ENCODE measurements around the gene GLYR1. TPM values are rescaled to one million over a fixed set of nuclear protein-coding genes. Genes with fewer than 3 reads are reported as not detected.

GLYR1 gene
- total RNA-seq, 1 donor from 2014 or later = 53.0 TPM

DNA sequence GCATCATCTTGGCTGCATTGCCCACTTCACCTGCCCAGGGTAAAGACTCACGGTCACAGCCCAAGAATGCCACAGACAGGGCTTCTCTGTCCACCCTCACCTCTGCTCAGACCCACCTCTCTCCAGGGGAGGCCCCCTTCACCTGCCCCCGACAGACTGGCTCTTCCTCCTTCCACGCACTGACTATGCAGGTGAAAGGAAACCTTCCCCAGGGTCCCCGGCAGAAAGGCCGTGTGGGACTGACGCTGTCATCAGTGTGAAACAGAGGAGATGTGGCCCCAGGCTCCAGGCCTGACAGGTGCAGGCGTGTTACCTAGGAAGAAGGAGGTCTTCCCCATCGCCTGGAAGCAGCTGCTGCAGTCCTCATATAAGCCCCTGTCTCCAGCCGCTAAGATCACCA, 35.3 kb downstream of the GLYR1 start:
- DNase-seq (ENCODE audit: low spot score) = no peak
- H3K9me3 ChIP-seq (ENCODE audit: low read depth) = no peaks in the 10 kb centered on the region
- no peak overlapping the region for H3K4me2 ChIP-seq
- no peaks in the 10 kb centered on the region for H3K27me3 ChIP-seq
- H3K36me3 ChIP-seq = peaks cover 18% of the 10 kb centered on the region
- no peak overlapping the region for H3K4me3 ChIP-seq
- no peaks in the 10 kb centered on the region for H3F3A ChIP-seq (ENCODE audit: low read depth)
- no peaks in the 10 kb centered on the region for H3K9me3 Mint-ChIP-seq
- TF ChIP-seq EZH2phosphoT487 (IDR thresholded peaks at IDR 0.05) (no peak), EZH2 (IDR thresholded peaks at IDR 0.05) (no peak)
- TF ChIP-seq, protein P1, sequence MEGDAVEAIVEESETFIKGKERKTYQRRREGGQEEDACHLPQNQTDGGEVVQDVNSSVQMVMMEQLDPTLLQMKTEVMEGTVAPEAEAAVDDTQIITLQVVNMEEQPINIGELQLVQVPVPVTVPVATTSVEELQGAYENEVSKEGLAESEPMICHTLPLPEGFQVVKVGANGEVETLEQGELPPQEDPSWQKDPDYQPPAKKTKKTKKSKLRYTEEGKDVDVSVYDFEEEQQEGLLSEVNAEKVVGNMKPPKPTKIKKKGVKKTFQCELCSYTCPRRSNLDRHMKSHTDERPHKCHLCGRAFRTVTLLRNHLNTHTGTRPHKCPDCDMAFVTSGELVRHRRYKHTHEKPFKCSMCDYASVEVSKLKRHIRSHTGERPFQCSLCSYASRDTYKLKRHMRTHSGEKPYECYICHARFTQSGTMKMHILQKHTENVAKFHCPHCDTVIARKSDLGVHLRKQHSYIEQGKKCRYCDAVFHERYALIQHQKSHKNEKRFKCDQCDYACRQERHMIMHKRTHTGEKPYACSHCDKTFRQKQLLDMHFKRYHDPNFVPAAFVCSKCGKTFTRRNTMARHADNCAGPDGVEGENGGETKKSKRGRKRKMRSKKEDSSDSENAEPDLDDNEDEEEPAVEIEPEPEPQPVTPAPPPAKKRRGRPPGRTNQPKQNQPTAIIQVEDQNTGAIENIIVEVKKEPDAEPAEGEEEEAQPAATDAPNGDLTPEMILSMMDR (IDR thresholded peaks at IDR 0.05) = no peak
- peaks cover 2% of the 10 kb centered on the region for H3K27me3 Mint-ChIP-seq (ENCODE audit: insufficient read depth, low read depth)
- no peaks in the 10 kb centered on the region for H3K4me1 ChIP-seq
- peaks cover 24% of the 10 kb centered on the region for H3K36me3 Mint-ChIP-seq
- peak overlapping the region; percentile 47 for H3K27ac Mint-ChIP-seq
- H3K9ac ChIP-seq = no peak overlapping the region
- no peaks in the 10 kb centered on the region for H3K79me2 ChIP-seq (ENCODE audit: low read depth)
- H3K4me3 Mint-ChIP-seq = no peak overlapping the region
- H3K4me1 Mint-ChIP-seq = no peaks in the 10 kb centered on the region
- H2AFZ ChIP-seq (replicated peaks) = no peak overlapping the region
- H3K27ac ChIP-seq = no peak overlapping the region
- H4K20me1 ChIP-seq (ENCODE audit: low read depth) = no peaks in the 10 kb centered on the region

DNA sequence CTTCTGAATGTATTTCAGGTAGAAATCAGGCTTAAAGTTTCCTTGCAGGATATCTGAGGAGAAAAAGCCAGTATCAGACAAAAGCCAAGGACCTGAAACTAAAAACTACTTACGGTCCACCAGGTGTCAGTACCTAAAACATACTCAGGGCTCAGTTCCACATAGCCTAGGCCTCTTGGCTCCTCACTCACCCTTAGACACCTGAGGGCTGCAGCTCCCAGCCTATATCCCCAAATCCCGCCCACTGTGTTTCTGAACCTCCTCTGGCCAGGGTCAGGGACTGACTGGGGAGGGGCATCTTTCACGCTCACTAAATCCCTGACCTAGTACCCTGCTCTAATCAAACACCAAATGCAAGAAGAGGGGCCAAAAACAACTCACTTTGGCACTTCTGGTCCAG, 35.8 kb downstream of the GLYR1 start:
- Histone ChIP-seq H3K9ac (no peak overlapping the region), H3K4me2 (no peak overlapping the region), H3K4me3 (no peak overlapping the region), H4K20me1 (ENCODE audit: low read depth) (no peaks in the 10 kb centered on the region), H3K27ac (no peak overlapping the region), H3F3A (ENCODE audit: low read depth) (no peaks in the 10 kb centered on the region), H3K79me2 (ENCODE audit: low read depth) (no peaks in the 10 kb centered on the region), H3K4me1 (no peaks in the 10 kb centered on the region), H3K36me3 (peaks cover 15% of the 10 kb centered on the region), H3K9me3 (ENCODE audit: low read depth) (no peaks in the 10 kb centered on the region), H2AFZ (replicated peaks) (no peak overlapping the region), H3K27me3 (no peaks in the 10 kb centered on the region)
- DNase-seq (ENCODE audit: low spot score) = no peak
- Mint-ChIP-seq H3K4me1 (no peaks in the 10 kb centered on the region), H3K4me3 (no peak overlapping the region), H3K27ac (no peak overlapping the region), H3K36me3 (peaks cover 22% of the 10 kb centered on the region), H3K27me3 (ENCODE audit: insufficient read depth, low read depth) (peaks cover 2% of the 10 kb centered on the region), H3K9me3 (no peaks in the 10 kb centered on the region)
- no peak for TF ChIP-seq EZH2 (IDR thresholded peaks at IDR 0.05)
- TF ChIP-seq EZH2phosphoT487 (IDR thresholded peaks at IDR 0.05) = no peak
- TF ChIP-seq, protein P1 (IDR thresholded peaks at IDR 0.05) = no peak

DNA sequence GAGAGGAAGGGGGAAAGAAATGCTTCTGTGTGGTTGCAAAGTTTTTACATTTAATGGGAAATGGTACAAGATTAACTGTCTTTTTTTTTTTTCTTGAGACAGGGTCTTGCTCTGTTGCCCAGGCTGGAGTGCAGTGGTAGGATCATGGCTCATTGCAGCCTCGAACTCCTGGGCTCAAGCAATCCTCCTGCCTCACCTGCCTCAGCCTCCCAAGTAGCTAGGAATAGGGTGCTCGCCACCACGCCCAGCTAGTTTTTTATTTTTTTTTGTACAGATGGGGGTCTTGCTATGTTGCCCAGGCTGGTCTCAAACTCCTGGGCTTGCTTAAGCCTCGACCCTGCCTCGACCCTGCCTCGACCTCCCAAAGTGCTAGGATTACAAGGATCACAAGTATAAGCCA, 40.8 kb downstream of the GLYR1 start:
- Histone ChIP-seq H3K27ac (no peak overlapping the region), H3K4me3 (no peak overlapping the region), H3K9ac (no peak overlapping the region), H3K27me3 (no peaks in the 10 kb centered on the region), H3K4me1 (peaks cover 13% of the 10 kb centered on the region), H4K20me1 (ENCODE audit: low read depth) (no peaks in the 10 kb centered on the region), H3F3A (ENCODE audit: low read depth) (peaks cover 39% of the 10 kb centered on the region), H2AFZ (replicated peaks) (no peak overlapping the region), H3K79me2 (ENCODE audit: low read depth) (no peaks in the 10 kb centered on the region), H3K36me3 (peaks cover 8% of the 10 kb centered on the region), H3K9me3 (ENCODE audit: low read depth) (no peaks in the 10 kb centered on the region), H3K4me2 (no peak overlapping the region)
- Mint-ChIP-seq H3K9me3 (no peaks in the 10 kb centered on the region), H3K27ac (no peak overlapping the region), H3K27me3 (ENCODE audit: insufficient read depth, low read depth) (peaks cover 2% of the 10 kb centered on the region), H3K36me3 (peaks cover 14% of the 10 kb centered on the region), H3K4me3 (no peak overlapping the region), H3K4me1 (peaks cover 12% of the 10 kb centered on the region)
- no peak for TF ChIP-seq EZH2 (IDR thresholded peaks at IDR 0.05)
- TF ChIP-seq EZH2phosphoT487 (IDR thresholded peaks at IDR 0.05) = no peak
- TF ChIP-seq, protein P1 (IDR thresholded peaks at IDR 0.05) = no peak
- DNase-seq (ENCODE audit: low spot score) = no peak
